Activated CD4-positive, alpha-beta T cell treated with anti-CD3 and anti-CD28 coated beads, Interleukin-2, Interleukin-4, amounts not matched to agents 100 ng/mL and 50 ng/mL, durations not matched to agents 16 hours and 8 hours (primary cell): Measurements from ENCODE around the gene VPS37C.

Source experiments
- DNase-seq: peaks from one replicate; pipeline ENCODE4 v3.0.0-alpha.2; 2020; ENCODE audit warnings: low spot score

VPS37C gene

GRCh38 chr11:61153593-61154095 is 7.6 kb downstream of the VPS37C start:
- DNase-seq = no peak

GRCh38 chr11:61152816-61153592 is 8.2 kb downstream of the VPS37C start:
- no peak for DNase-seq

GRCh38 chr11:61151545-61152252 is 9.5 kb downstream of the VPS37C start:
- DNase-seq = no peak

- no peak for DNase-seq
These were observed 10.3 kb downstream of the VPS37C start for GRCh38 chr11:61150706-61151544.

GRCh38 chr11:61149624-61150615 is 11.3 kb downstream of the VPS37C start:
- DNase-seq = no peak

- no peak for DNase-seq
These were observed 13.2 kb downstream of the VPS37C start for GRCh38 chr11:61147791-61148620.

- DNase-seq = no peak
These were observed 14.0 kb downstream of the VPS37C start for GRCh38 chr11:61147271-61147670.

GRCh38 chr11:61146416-61146815 is 14.8 kb downstream of the VPS37C start:
- no peak for DNase-seq

- no peak for DNase-seq
These were observed 15.8 kb downstream of the VPS37C start for GRCh38 chr11:61145228-61146005.

GRCh38 chr11:61144511-61145179 is 16.6 kb downstream of the VPS37C start:
- DNase-seq = no peak

- no peak for DNase-seq
These were observed 18.8 kb downstream of the VPS37C start for GRCh38 chr11:61142424-61142823.

- DNase-seq = no peak
These were observed 19.6 kb downstream of the VPS37C start for GRCh38 chr11:61141601-61142028.

- no peak for DNase-seq
These were observed 20.8 kb downstream of the VPS37C start for GRCh38 chr11:61140416-61140815.

GRCh38 chr11:61139387-61139786 is 21.8 kb downstream of the VPS37C start:
- no peak for DNase-seq

GRCh38 chr11:61138935-61139334 is 22.3 kb downstream of the VPS37C start:
- no peak for DNase-seq

GRCh38 chr11:61134801-61135257 is 26.4 kb downstream of the VPS37C start:
- DNase-seq = no peak

- no peak for DNase-seq
These were observed 27.1 kb downstream of the VPS37C start for GRCh38 chr11:61133956-61134662.

- no peak for DNase-seq
These were observed 28.1 kb downstream of the VPS37C start for GRCh38 chr11:61133145-61133544.
